ENCODE data around the gene DENND4A. TPM values are rescaled to one million over a fixed set of nuclear protein-coding genes. Genes with fewer than 3 reads are reported as not detected.

The DENND4A gene
- total RNA-seq, 1 donor from 2014 or later: 21.9 TPM

DNA sequence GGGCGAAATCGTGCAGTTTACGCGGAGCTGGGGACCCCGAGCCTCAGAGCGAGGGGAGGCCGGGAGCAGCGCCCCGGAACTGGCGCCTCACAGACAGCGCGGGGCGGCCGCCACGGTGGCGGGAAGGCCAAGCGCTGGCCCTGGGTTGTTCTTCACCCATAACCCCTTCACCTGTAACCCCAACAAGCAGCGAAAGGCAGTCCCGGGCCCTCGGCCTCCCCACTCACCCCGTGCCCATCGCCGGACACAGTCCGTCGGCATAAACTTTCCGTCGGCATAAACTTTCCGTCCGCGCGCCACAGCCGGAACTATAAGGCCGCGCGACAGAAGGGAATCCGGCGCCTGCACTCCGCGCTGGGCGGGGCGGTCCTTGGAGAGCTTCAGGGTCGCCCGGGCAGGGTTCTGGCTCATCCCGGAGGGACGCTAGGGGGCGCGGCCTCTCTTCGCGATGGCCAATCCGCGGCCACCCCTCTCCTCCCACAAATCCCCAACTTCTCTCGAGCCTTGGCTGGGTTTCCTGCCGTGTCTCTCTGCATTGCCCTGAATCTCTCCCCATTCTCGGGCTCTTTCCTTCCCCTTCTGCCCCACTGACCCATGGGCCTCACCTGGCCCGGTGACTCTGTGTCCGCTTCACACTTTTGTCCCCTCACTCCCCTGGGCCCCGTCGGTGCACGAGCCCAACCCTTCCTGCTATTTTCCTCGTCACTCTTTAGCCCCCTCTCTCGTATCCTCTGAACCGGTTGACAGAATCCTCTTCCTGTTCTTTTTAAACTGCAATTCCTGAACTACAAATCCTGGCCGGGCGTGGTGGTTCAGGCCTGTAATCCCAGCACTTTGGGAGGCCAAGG is 181.0 kb downstream of the DENND4A start, which contains the start of gene INTS14:
Gene INTS14, minus strand, starts transcription at position 261 of the 848 bp plus-strand sequence. CDS start 3,751 bp downstream, outside the sequence.
- Histone ChIP-seq H3K4me3 (peak within 1 kb of the TSS; percentile 96 to 100), H3K9me3 (no peaks in the 10 kb centered on the region), H3K27ac (peak within 1 kb of the TSS; percentile 89 to 97), H3K36me3 (no peaks in the 10 kb centered on the region), H3K27me3 (no peaks in the 10 kb centered on the region), H3K4me1 (peaks cover 10 to 19% of the 10 kb centered on the region in 2 donors)
- intact Hi-C loops (cut with DNase I): loop anchor here (1.0 to 10.0 kb wide), 6 partner anchors 79 to 884 kb away; partner anchors contain the start of genes DENND4A, DPP8, HACD3 and PARP16
- peak; percentile 82 to 98 for DNase-seq (ENCODE audit: low spot score in 2 of 2)
- TF ChIP-seq, protein P1, sequence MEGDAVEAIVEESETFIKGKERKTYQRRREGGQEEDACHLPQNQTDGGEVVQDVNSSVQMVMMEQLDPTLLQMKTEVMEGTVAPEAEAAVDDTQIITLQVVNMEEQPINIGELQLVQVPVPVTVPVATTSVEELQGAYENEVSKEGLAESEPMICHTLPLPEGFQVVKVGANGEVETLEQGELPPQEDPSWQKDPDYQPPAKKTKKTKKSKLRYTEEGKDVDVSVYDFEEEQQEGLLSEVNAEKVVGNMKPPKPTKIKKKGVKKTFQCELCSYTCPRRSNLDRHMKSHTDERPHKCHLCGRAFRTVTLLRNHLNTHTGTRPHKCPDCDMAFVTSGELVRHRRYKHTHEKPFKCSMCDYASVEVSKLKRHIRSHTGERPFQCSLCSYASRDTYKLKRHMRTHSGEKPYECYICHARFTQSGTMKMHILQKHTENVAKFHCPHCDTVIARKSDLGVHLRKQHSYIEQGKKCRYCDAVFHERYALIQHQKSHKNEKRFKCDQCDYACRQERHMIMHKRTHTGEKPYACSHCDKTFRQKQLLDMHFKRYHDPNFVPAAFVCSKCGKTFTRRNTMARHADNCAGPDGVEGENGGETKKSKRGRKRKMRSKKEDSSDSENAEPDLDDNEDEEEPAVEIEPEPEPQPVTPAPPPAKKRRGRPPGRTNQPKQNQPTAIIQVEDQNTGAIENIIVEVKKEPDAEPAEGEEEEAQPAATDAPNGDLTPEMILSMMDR (IDR thresholded peaks at IDR 0.05): peak in 2 of 3 experiments; percentile 48 to 57

Other genes with a start within 250 kb of the DENND4A start
- 14.5 TPM for gene INTS14, start 181.2 kb downstream of the DENND4A start, total RNA-seq
- gene SLC24A1, start 170.4 kb downstream of the DENND4A start, total RNA-seq: 2.0 TPM
- 192 TPM for gene RAB11A, start 77.2 kb upstream of the DENND4A start, total RNA-seq